ENCODE measurements around the gene PTPRD.
"Not testable (repeated sequence)": the region's sequence is repeated elsewhere in the genome, so short reads cannot be mapped to it uniquely, and the experiment has no call there.

Gene PTPRD

GRCh38 chr9:9492506-9492905 lies 1120.3 kb downstream of the PTPRD start:
- H3K4me3 ChIP-seq (ENCODE audit: insufficient read length, low read depth), result no peak overlapping the region
- no peaks in the 10 kb centered on the region for H3K9me3 ChIP-seq (ENCODE audit: insufficient read depth, low read length)
- DNase-seq (ENCODE audit: low read depth, low spot score), result no peak
- TF ChIP-seq SUZ12 (IDR thresholded peaks at IDR 0.05; ENCODE audit: extremely low read depth, insufficient read depth, insufficient read length) (no peak), YY1 (IDR thresholded peaks at IDR 0.05; ENCODE audit: insufficient read depth, insufficient read length) (no peak), ZNF274 (IDR thresholded peaks at IDR 0.05; ENCODE audit: low read depth, low read length) (no peak)
- no peak overlapping the region for H3K9ac ChIP-seq (ENCODE audit: insufficient read length, low read depth)
- H3K4me1 ChIP-seq (ENCODE audit: insufficient read depth, insufficient read length), result no peaks in the 10 kb centered on the region
- H3K36me3 ChIP-seq (ENCODE audit: insufficient read depth, insufficient read length, low read length), result no peaks in the 10 kb centered on the region
- no peaks in the 10 kb centered on the region for H3K27me3 ChIP-seq (ENCODE audit: insufficient read depth, insufficient read length)

GRCh38 chr9:9489183-9489582 lies 1123.6 kb downstream of the PTPRD start:
- no peak overlapping the region for H3K9ac ChIP-seq (ENCODE audit: insufficient read length, low read depth)
- DNase-seq (ENCODE audit: low read depth, low spot score), result no peak
- no peaks in the 10 kb centered on the region for H3K36me3 ChIP-seq (ENCODE audit: insufficient read depth, insufficient read length, low read length)
- no peak overlapping the region for H3K4me3 ChIP-seq (ENCODE audit: insufficient read length, low read depth)
- H3K4me1 ChIP-seq (ENCODE audit: insufficient read depth, insufficient read length), result no peaks in the 10 kb centered on the region
- no peak for TF ChIP-seq ZNF274 (IDR thresholded peaks at IDR 0.05; ENCODE audit: low read depth, low read length)
- no peak for TF ChIP-seq YY1 (IDR thresholded peaks at IDR 0.05; ENCODE audit: insufficient read depth, insufficient read length)
- no peak for TF ChIP-seq SUZ12 (IDR thresholded peaks at IDR 0.05; ENCODE audit: extremely low read depth, insufficient read depth, insufficient read length)
- H3K27me3 ChIP-seq (ENCODE audit: insufficient read depth, insufficient read length), result no peaks in the 10 kb centered on the region
- no peaks in the 10 kb centered on the region for H3K9me3 ChIP-seq (ENCODE audit: insufficient read depth, low read length)

- Histone ChIP-seq H3K9ac (ENCODE audit: insufficient read length, low read depth) (no peak overlapping the region), H3K4me3 (ENCODE audit: insufficient read length, low read depth) (no peak overlapping the region), H3K4me1 (ENCODE audit: insufficient read depth, insufficient read length) (no peaks in the 10 kb centered on the region), H3K27me3 (ENCODE audit: insufficient read depth, insufficient read length) (no peaks in the 10 kb centered on the region), H3K9me3 (ENCODE audit: insufficient read depth, low read length) (no peaks in the 10 kb centered on the region), H3K36me3 (ENCODE audit: insufficient read depth, insufficient read length, low read length) (no peaks in the 10 kb centered on the region)
- no peak for TF ChIP-seq SUZ12 (IDR thresholded peaks at IDR 0.05; ENCODE audit: extremely low read depth, insufficient read depth, insufficient read length)
- TF ChIP-seq ZNF274 (IDR thresholded peaks at IDR 0.05; ENCODE audit: low read depth, low read length), result no peak
- DNase-seq (ENCODE audit: low read depth, low spot score), result no peak
These were observed 1129.6 kb downstream of the PTPRD start for GRCh38 chr9:9483175-9483574.

GRCh38 chr9:9478741-9479140 lies 1134.1 kb downstream of the PTPRD start:
- no peak for TF ChIP-seq ZNF274 (IDR thresholded peaks at IDR 0.05; ENCODE audit: low read depth, low read length)
- no peak for TF ChIP-seq SUZ12 (IDR thresholded peaks at IDR 0.05; ENCODE audit: extremely low read depth, insufficient read depth, insufficient read length)
- no peak for TF ChIP-seq YY1 (IDR thresholded peaks at IDR 0.05; ENCODE audit: insufficient read depth, insufficient read length)
- no peak for DNase-seq (ENCODE audit: low read depth, low spot score)
- no peaks in the 10 kb centered on the region for H3K4me1 ChIP-seq (ENCODE audit: insufficient read depth, insufficient read length)

GRCh38 chr9:9469271-9469670 lies 1143.5 kb downstream of the PTPRD start:
- Histone ChIP-seq H3K4me1 (ENCODE audit: insufficient read depth, insufficient read length) (no peaks in the 10 kb centered on the region), H3K9me3 (ENCODE audit: insufficient read depth, low read length) (no peaks in the 10 kb centered on the region)
- TF ChIP-seq SUZ12 (IDR thresholded peaks at IDR 0.05; ENCODE audit: extremely low read depth, insufficient read depth, insufficient read length) (no peak), YY1 (IDR thresholded peaks at IDR 0.05; ENCODE audit: insufficient read depth, insufficient read length) (no peak)

More at GRCh38 chr9:9478741-9479140, 1134.1 kb downstream of the PTPRD start:
- Histone ChIP-seq H3K4me3 (ENCODE audit: insufficient read length, low read depth) (no peak overlapping the region), H3K36me3 (ENCODE audit: insufficient read depth, insufficient read length, low read length) (no peaks in the 10 kb centered on the region), H3K9me3 (ENCODE audit: insufficient read depth, low read length) (no peaks in the 10 kb centered on the region), H3K27me3 (ENCODE audit: insufficient read depth, insufficient read length) (no peaks in the 10 kb centered on the region), H3K9ac (ENCODE audit: insufficient read length, low read depth) (no peak overlapping the region)

GRCh38 chr9:9441874-9442273 lies 1170.9 kb downstream of the PTPRD start:
- DNase-seq (ENCODE audit: low read depth, low spot score); H3K9me3 ChIP-seq (ENCODE audit: insufficient read depth, low read length); H3K4me1 ChIP-seq (ENCODE audit: insufficient read depth, insufficient read length); H3K4me3 ChIP-seq (ENCODE audit: insufficient read length, low read depth); H3K27me3 ChIP-seq (ENCODE audit: insufficient read depth, insufficient read length); H3K9ac ChIP-seq (ENCODE audit: insufficient read length, low read depth); H3K36me3 ChIP-seq (ENCODE audit: insufficient read depth, insufficient read length, low read length): not testable (repeated sequence)

More at GRCh38 chr9:9469271-9469670, 1143.5 kb downstream of the PTPRD start:
- no peak overlapping the region for H3K4me3 ChIP-seq (ENCODE audit: insufficient read length, low read depth)
- H3K36me3 ChIP-seq (ENCODE audit: insufficient read depth, insufficient read length, low read length), result no peaks in the 10 kb centered on the region
- no peaks in the 10 kb centered on the region for H3K27me3 ChIP-seq (ENCODE audit: insufficient read depth, insufficient read length)
- DNase-seq (ENCODE audit: low read depth, low spot score), result no peak
- no peak overlapping the region for H3K9ac ChIP-seq (ENCODE audit: insufficient read length, low read depth)

- TF ChIP-seq ZNF274 (IDR thresholded peaks at IDR 0.05; ENCODE audit: low read depth, low read length), result no peak
- TF ChIP-seq SUZ12 (IDR thresholded peaks at IDR 0.05; ENCODE audit: extremely low read depth, insufficient read depth, insufficient read length), result no peak
- no peak for TF ChIP-seq YY1 (IDR thresholded peaks at IDR 0.05; ENCODE audit: insufficient read depth, insufficient read length)
- Histone ChIP-seq H3K9me3 (ENCODE audit: insufficient read depth, low read length) (no peaks in the 10 kb centered on the region), H3K9ac (ENCODE audit: insufficient read length, low read depth) (no peak overlapping the region), H3K36me3 (ENCODE audit: insufficient read depth, insufficient read length, low read length) (no peaks in the 10 kb centered on the region), H3K4me3 (ENCODE audit: insufficient read length, low read depth) (no peak overlapping the region), H3K27me3 (ENCODE audit: insufficient read depth, insufficient read length) (no peaks in the 10 kb centered on the region), H3K4me1 (ENCODE audit: insufficient read depth, insufficient read length) (no peaks in the 10 kb centered on the region)
- no peak for DNase-seq (ENCODE audit: low read depth, low spot score)
These were observed 1175.2 kb downstream of the PTPRD start for GRCh38 chr9:9437641-9438040.

GRCh38 chr9:9426454-9426853 lies 1186.3 kb downstream of the PTPRD start:
- not testable (repeated sequence) for DNase-seq (ENCODE audit: low read depth, low spot score); H3K4me1 ChIP-seq (ENCODE audit: insufficient read depth, insufficient read length); H3K9ac ChIP-seq (ENCODE audit: insufficient read length, low read depth); H3K36me3 ChIP-seq (ENCODE audit: insufficient read depth, insufficient read length, low read length); H3K9me3 ChIP-seq (ENCODE audit: insufficient read depth, low read length); H3K27me3 ChIP-seq (ENCODE audit: insufficient read depth, insufficient read length); H3K4me3 ChIP-seq (ENCODE audit: insufficient read length, low read depth)
